Jurkat, Clone E6-1 (cell line): ENCODE measurements around the gene LAMTOR2. TPM values are rescaled to one million over a fixed set of nuclear protein-coding genes. Genes with fewer than 3 reads are reported as not detected.
"Not testable (repeated sequence)": the region's sequence is repeated elsewhere in the genome, so short reads cannot be mapped to it uniquely, and the experiment has no call there.

Source experiments
- DNase-seq: peaks from one replicate; pipeline ENCODE4 v3.0.0-alpha.2; 2011; ENCODE audit warnings: low read depth, low spot score
- H3K4me3 ChIP-seq: 2 replicates; pipeline ENCODE4 v1.5.1; 2011; ENCODE audit warnings: mild to moderate bottlenecking, low read length, control low read depth, moderate library complexity
- polyA plus RNA-seq: library from polyadenylated mRNA; unstranded; fragments of >200 nt; gene quantifications from one replicate; pipeline ENCODE4 v1.2.1, GENCODE V29; 2012; ENCODE audit warnings: missing spikeins; ENCODE audit not compliant: insufficient read length, insufficient read depth

LAMTOR2 gene
- polyA plus RNA-seq: 138 TPM

GRCh38 chr1:156054500-156055280 lies at the start of gene LAMTOR2:
Gene LAMTOR2 (plus strand): TSS chr1:156054782. CDS start chr1:156054890, 108 bp downstream.
- H3K4me3 ChIP-seq: peak within 1 kb of the TSS; percentile 76
- peak; percentile 95 for DNase-seq

GRCh38 chr1:156004843-156005584 lies 49.6 kb upstream of the LAMTOR2 start:
- peak; percentile 90 for DNase-seq
- H3K4me3 ChIP-seq: peak overlapping the region; percentile 5; the same call in 1 of the 2 replicates

GRCh38 chr1:156006666-156007376 lies 47.8 kb upstream of the LAMTOR2 start:
- no peak overlapping the region for H3K4me3 ChIP-seq
- DNase-seq: no peak

- no peak overlapping the region for H3K4me3 ChIP-seq
- no peak for DNase-seq
These were observed 45.2 kb upstream of the LAMTOR2 start for GRCh38 chr1:156009404-156009803.

- DNase-seq: no peak
- no peak overlapping the region for H3K4me3 ChIP-seq
These were observed 42.3 kb upstream of the LAMTOR2 start for GRCh38 chr1:156012051-156012817.

GRCh38 chr1:156014829-156015228 lies 39.8 kb upstream of the LAMTOR2 start:
- DNase-seq: no peak
- no peak overlapping the region for H3K4me3 ChIP-seq

- H3K4me3 ChIP-seq: peak overlapping the region; percentile 93
- DNase-seq: no peak
These were observed 34.7 kb upstream of the LAMTOR2 start for GRCh38 chr1:156019946-156020292.

- peak; percentile 86 for DNase-seq
- H3K4me3 ChIP-seq: peak within 1 kb of the TSS; percentile 93
These were observed 34.1 kb upstream of the LAMTOR2 start, which contains the start of gene SSR2 for GRCh38 chr1:156020293-156021092. Gene SSR2 (minus strand): TSS chr1:156020951. CDS start chr1:156020167, 784 bp downstream.

- DNase-seq: no peak
- peak overlapping the region; percentile 93 for H3K4me3 ChIP-seq
These were observed 33.5 kb upstream of the LAMTOR2 start for GRCh38 chr1:156021093-156021428.

- no peak for DNase-seq
- H3K4me3 ChIP-seq: no peak overlapping the region
These were observed 32.6 kb upstream of the LAMTOR2 start for GRCh38 chr1:156021954-156022353.

GRCh38 chr1:156024801-156025200 lies 29.8 kb upstream of the LAMTOR2 start:
- DNase-seq: no peak
- H3K4me3 ChIP-seq: no peak overlapping the region

- peak; percentile 17 for DNase-seq
- H3K4me3 ChIP-seq: no peak overlapping the region
These were observed 28.7 kb upstream of the LAMTOR2 start for GRCh38 chr1:156025876-156026275.

- H3K4me3 ChIP-seq: no peak overlapping the region
- no peak for DNase-seq
These were observed 28.0 kb upstream of the LAMTOR2 start for GRCh38 chr1:156026588-156026987.

- no peak overlapping the region for H3K4me3 ChIP-seq
- DNase-seq: no peak
These were observed 21.6 kb upstream of the LAMTOR2 start for GRCh38 chr1:156033011-156033410.

- not testable (repeated sequence) for DNase-seq, H3K4me3 ChIP-seq
These were observed 19.6 kb upstream of the LAMTOR2 start for GRCh38 chr1:156034991-156035390.

- no peak for DNase-seq
- no peak overlapping the region for H3K4me3 ChIP-seq
These were observed 11.8 kb upstream of the LAMTOR2 start for GRCh38 chr1:156042828-156043227.

GRCh38 chr1:156045076-156045475 lies 9.5 kb upstream of the LAMTOR2 start:
- DNase-seq: peak; percentile 45
- H3K4me3 ChIP-seq: no peak overlapping the region

GRCh38 chr1:156048663-156049258 lies 5.8 kb upstream of the LAMTOR2 start:
- no peak for DNase-seq

More at GRCh38 chr1:156048663-156049258, 5.8 kb upstream of the LAMTOR2 start:
- H3K4me3 ChIP-seq: no peak overlapping the region
